Measurements from ENCODE around the gene BCOR. TPM values are rescaled to one million over a fixed set of nuclear protein-coding genes. Genes with fewer than 3 reads are reported as not detected.

The BCOR gene
- total and polyA plus RNA-seq, 2 of the 13 experiments (the other 11 are each of a cell fraction or from before 2014, with no cell fraction given): 14.3 to 15.2 TPM

DNA sequence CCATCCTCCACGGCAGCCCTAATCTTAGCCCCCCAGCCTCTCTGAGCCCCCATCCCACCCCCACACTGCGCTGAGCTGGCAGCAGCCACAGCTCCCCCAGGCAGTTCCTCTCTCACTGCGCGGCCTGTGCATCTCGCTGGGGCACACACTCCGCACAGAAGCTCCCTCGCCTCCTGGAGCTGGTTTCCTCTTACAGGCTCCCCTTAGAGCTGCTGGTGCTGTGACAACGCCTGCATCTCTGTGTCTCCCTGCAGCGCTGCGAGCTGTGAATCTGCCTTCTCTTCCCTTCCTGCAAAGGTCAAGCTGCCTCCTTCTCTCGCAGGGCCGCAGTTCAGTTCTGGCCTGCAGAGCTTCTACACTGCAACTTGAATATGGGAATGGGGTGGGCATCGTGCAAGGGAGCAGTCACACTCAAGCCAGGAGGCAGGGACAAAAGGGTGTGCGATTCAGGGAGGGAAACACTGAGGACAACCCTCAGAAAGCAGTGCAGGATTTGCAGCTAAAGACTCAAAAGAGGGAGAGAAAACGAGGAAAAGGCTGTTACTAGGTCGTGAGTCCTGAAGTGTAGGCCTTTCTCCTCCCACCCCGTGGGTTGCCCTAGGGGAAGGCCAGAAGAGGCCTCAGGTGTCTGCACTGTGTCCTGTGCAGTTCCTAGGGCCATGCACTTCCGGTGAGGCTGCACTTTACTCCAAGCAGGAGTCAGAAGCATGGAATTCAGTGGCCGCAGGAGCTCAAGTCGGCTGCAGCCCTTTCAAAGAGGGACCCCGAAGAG, 87.0 kb downstream of the BCOR start (continued):
- TF ChIP-seq, protein P1, sequence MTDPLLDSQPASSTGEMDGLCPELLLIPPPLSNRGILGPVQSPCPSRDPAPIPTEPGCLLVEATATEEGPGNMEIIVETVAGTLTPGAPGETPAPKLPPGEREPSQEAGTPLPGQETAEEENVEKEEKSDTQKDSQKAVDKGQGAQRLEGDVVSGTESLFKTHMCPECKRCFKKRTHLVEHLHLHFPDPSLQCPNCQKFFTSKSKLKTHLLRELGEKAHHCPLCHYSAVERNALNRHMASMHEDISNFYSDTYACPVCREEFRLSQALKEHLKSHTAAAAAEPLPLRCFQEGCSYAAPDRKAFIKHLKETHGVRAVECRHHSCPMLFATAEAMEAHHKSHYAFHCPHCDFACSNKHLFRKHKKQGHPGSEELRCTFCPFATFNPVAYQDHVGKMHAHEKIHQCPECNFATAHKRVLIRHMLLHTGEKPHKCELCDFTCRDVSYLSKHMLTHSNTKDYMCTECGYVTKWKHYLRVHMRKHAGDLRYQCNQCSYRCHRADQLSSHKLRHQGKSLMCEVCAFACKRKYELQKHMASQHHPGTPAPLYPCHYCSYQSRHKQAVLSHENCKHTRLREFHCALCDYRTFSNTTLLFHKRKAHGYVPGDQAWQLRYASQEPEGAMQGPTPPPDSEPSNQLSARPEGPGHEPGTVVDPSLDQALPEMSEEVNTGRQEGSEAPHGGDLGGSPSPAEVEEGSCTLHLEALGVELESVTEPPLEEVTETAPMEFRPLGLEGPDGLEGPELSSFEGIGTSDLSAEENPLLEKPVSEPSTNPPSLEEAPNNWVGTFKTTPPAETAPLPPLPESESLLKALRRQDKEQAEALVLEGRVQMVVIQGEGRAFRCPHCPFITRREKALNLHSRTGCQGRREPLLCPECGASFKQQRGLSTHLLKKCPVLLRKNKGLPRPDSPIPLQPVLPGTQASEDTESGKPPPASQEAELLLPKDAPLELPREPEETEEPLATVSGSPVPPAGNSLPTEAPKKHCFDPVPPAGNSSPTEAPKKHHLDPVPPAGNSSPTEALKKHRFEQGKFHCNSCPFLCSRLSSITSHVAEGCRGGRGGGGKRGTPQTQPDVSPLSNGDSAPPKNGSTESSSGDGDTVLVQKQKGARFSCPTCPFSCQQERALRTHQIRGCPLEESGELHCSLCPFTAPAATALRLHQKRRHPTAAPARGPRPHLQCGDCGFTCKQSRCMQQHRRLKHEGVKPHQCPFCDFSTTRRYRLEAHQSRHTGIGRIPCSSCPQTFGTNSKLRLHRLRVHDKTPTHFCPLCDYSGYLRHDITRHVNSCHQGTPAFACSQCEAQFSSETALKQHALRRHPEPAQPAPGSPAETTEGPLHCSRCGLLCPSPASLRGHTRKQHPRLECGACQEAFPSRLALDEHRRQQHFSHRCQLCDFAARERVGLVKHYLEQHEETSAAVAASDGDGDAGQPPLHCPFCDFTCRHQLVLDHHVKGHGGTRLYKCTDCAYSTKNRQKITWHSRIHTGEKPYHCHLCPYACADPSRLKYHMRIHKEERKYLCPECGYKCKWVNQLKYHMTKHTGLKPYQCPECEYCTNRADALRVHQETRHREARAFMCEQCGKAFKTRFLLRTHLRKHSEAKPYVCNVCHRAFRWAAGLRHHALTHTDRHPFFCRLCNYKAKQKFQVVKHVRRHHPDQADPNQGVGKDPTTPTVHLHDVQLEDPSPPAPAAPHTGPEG (CRISPR knock-in tag; IDR thresholded peaks at IDR 0.05): no peak
- TF ChIP-seq ZNF879 (CRISPR knock-in tag; IDR thresholded peaks at IDR 0.05): no peak
- TF ChIP-seq MXD4 (CRISPR knock-in tag; IDR thresholded peaks at IDR 0.05): no peak
- TF ChIP-seq, protein P2, sequence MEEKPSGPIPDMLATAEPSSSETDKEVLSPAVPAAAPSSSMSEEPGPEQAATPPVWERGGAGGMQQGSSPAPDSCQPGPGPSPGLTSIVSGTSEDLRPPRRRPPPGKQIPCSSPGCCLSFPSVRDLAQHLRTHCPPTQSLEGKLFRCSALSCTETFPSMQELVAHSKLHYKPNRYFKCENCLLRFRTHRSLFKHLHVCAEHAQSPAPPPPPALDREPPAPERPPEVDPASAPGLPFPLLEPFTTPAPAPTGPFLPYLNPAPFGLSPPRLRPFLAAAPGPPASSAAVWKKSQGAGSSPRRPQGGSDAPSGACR (CRISPR knock-in tag; IDR thresholded peaks at IDR 0.05): no peak
- TF ChIP-seq HBP1 (CRISPR knock-in tag; IDR thresholded peaks at IDR 0.05; ENCODE audit: low read depth): no peak
- TF ChIP-seq ZNF644 (CRISPR knock-in tag; IDR thresholded peaks at IDR 0.05; ENCODE audit: low read depth): 0 out of 2 replicates have a peak, but pooled peaks have one; percentile 61
- no peak for TF ChIP-seq ZNF720 (CRISPR knock-in tag; IDR thresholded peaks at IDR 0.05)
- TF ChIP-seq CBFB (CRISPR knock-in tag; IDR thresholded peaks at IDR 0.05): no peak
- no peak for TF ChIP-seq NFYC (CRISPR knock-in tag; IDR thresholded peaks at IDR 0.05)
- TF ChIP-seq ZNF431 (CRISPR knock-in tag; IDR thresholded peaks at IDR 0.05; ENCODE audit: borderline replicate concordance, low read depth): no peak
- TF ChIP-seq SIN3B (IDR thresholded peaks at IDR 0.05; ENCODE audit: low read length): no peak
- no peak for TF ChIP-seq TBX2 (CRISPR knock-in tag; IDR thresholded peaks at IDR 0.05; ENCODE audit: borderline replicate concordance)
- TF ChIP-seq ELF1 (CRISPR knock-in tag; IDR thresholded peaks at IDR 0.05): peak; percentile 46; the same call in 1 of the 2 replicates
- TF ChIP-seq ZNF205 (CRISPR knock-in tag; IDR thresholded peaks at IDR 0.05): no peak
- no peak for TF ChIP-seq FOXA1 (IDR thresholded peaks at IDR 0.05)
- no peak for TF ChIP-seq FOXA1 (CRISPR knock-in tag; IDR thresholded peaks at IDR 0.05)
- TF ChIP-seq EEA1 (CRISPR knock-in tag; IDR thresholded peaks at IDR 0.05; ENCODE audit: borderline replicate concordance): no peak
- TF ChIP-seq TOE1 (CRISPR knock-in tag; IDR thresholded peaks at IDR 0.05): no peak
- TF ChIP-seq MIER3 (CRISPR knock-in tag; IDR thresholded peaks at IDR 0.05; ENCODE audit: borderline replicate concordance): no peak
- TF ChIP-seq FOXK2 (IDR thresholded peaks at IDR 0.05): no peak
